ENCODE results near the gene GJC2.

DNA sequence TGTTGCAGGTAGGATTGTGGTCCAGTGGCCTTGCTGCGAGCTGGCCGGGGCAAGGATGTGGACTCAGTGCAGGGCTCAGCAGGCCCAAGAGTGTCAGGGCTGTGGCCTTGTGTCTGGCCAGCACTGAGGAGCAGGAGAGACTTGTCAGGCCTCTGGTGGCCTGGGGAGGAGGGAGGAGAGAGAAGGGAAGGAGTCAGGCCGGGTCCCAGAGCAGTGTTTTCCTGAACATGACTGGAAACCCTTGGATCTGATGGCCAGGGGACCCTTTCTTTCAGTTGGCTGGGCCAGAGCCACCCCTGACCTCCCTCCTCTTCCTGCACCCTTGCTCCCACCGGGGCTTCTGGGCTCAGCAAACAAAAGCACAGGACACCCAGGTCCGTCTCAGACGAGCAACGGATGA lies 20.9 kb downstream of the GJC2 start:
- TF ChIP-seq POLR2AphosphoS5 (IDR thresholded peaks at IDR 0.05; ENCODE audit: low read depth, low read length) (no peak), POLR2A (IDR thresholded peaks at IDR 0.05; ENCODE audit: borderline replicate concordance, extremely low read depth, insufficient read depth, insufficient read length) (no peak), CTCF (IDR thresholded peaks at IDR 0.05 in 2 of 3, conservative IDR thresholded peaks at IDR 0.05 in 1 of 3; ENCODE audit: borderline replicate concordance in 1 of 3, insufficient read depth in 1 of 3, low read depth in 2 of 3, low read length in 2 of 3) (no peak), YY1 (IDR thresholded peaks at IDR 0.05; ENCODE audit: extremely low read depth, insufficient replicate concordance, low read depth, low read length) (no peak), EZH2 (IDR thresholded peaks at IDR 0.05) (no peak)

All from HCT116 (cell line).